ENCODE data around the gene B4GAT1. TPM values are rescaled to one million over a fixed set of nuclear protein-coding genes. Genes with fewer than 3 reads are reported as not detected.
A peak's percentile ranks its signal among the peaks of the same experiment; 100 is the strongest.
"Not testable (repeated sequence)": the region's sequence is repeated elsewhere in the genome, so short reads cannot be mapped to it uniquely, and the experiment has no call there.

The B4GAT1 gene
- total RNA-seq, 1 donor, result 25.0 TPM

DNA sequence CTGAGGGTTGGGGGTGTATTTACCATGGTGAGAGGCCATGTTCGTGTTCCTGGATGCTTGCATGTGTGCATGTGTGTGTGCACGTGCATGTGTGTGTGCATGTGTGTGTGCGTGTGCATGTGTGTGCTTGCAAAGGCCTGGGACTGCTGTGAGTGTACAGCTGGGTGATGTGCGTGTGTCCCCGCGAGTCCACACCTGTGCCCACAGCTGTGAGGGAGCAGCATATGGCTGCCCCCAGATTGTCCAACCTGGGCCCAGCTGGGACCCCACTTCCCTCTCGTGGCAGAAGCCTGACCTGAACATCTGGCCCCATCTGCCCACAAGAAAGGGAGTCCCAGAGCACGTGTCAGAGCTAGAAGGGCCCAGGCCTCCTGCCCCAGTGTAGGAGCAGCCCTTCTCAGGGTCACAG lies 22.2 kb downstream of the B4GAT1 start:
- TF ChIP-seq, protein P1, sequence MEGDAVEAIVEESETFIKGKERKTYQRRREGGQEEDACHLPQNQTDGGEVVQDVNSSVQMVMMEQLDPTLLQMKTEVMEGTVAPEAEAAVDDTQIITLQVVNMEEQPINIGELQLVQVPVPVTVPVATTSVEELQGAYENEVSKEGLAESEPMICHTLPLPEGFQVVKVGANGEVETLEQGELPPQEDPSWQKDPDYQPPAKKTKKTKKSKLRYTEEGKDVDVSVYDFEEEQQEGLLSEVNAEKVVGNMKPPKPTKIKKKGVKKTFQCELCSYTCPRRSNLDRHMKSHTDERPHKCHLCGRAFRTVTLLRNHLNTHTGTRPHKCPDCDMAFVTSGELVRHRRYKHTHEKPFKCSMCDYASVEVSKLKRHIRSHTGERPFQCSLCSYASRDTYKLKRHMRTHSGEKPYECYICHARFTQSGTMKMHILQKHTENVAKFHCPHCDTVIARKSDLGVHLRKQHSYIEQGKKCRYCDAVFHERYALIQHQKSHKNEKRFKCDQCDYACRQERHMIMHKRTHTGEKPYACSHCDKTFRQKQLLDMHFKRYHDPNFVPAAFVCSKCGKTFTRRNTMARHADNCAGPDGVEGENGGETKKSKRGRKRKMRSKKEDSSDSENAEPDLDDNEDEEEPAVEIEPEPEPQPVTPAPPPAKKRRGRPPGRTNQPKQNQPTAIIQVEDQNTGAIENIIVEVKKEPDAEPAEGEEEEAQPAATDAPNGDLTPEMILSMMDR (IDR thresholded peaks at IDR 0.05; ENCODE audit: insufficient read depth, low read depth, low read length), result no peak
- H3K4me3 ChIP-seq (ENCODE audit: low read depth, low read length), result no peak overlapping the region
- DNase-seq (ENCODE audit: low read depth), result no peak

DNA sequence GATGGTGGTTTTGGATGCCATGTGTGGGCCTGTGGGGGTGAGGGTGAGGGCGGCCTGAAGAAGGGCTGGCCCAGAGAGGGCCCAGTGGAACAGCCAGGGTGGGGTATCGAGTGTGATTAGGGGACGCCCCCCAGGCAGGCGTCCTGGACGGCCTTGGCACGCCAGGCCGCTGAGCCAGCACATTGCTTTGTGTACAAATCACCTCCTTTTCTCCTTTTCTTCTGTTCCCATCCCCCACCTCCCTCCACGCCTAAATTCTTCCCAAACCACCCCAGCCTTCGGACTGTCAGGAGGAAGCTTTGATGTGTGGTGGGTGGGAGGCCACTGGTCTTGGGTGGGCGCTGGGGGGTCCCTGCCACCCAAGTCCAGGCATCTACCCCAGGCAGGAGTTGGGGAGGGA lies 22.8 kb downstream of the B4GAT1 start:
- no peak for DNase-seq (ENCODE audit: low read depth)
- no peak overlapping the region for H3K4me3 ChIP-seq (ENCODE audit: low read depth, low read length)
- TF ChIP-seq, protein P1 (IDR thresholded peaks at IDR 0.05; ENCODE audit: insufficient read depth, low read depth, low read length), result no peak

DNA sequence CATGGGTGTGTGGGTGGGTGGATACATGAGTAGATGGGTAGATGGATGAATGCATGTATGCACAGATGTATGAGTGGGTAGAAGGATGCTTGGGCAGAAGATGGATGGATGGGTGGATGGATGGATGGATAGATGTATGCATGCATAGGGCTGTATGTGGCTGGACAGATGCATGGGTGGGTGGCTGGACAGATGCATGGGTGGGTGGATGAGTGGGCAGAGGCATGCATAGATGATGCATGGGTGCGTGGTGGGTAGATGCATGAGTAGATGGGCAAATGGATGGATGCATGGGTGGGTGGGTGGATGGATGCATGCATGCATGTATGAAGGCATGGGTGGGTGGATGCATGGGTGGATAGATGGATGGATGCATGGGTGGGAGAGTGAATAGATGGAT lies 23.7 kb downstream of the B4GAT1 start:
- no peak for DNase-seq (ENCODE audit: low read depth)
- TF ChIP-seq, protein P1 (IDR thresholded peaks at IDR 0.05; ENCODE audit: insufficient read depth, low read depth, low read length), result no peak
- no peak overlapping the region for H3K4me3 ChIP-seq (ENCODE audit: low read depth, low read length)

DNA sequence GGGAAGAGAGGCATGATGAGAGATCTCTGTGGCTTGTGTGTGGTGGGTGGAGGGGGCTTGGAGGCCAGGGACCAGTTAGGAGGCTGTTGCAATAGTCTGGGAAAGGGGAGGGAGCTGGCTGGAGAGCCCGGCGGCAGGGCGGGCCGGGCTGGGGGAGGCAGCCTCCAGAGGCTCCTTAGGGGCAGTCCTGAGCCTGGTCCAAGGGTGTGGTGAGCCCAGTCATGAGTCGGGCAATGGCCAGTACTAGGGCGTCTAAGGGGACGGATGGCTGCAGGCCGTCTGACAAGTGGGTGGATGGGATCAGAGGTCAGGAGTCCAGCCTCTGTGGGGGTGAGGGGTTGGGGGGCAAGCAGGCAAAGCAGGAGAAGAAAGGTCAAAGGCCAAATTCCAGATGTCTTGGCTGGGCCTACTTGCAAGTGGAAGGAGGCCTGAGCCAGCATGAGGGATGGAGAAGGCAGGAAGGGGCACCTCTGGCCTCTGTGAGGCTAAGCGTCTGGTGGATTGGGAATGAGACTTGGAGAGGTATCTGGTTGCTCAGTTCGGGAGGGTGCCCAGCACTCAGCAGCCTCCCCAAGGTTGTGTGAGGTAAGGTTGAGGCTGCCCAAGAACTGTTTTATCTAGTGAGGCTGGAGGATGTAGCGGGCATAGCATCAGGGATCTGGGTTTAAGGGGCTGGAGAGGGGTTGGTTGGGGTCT lies 24.5 kb downstream of the B4GAT1 start:
- DNase-seq (ENCODE audit: low read depth), result peak; percentile 81
- TF ChIP-seq, protein P1 (IDR thresholded peaks at IDR 0.05; ENCODE audit: insufficient read depth, low read depth, low read length), result no peak
- H3K4me3 ChIP-seq (ENCODE audit: low read depth, low read length), result no peak overlapping the region

DNA sequence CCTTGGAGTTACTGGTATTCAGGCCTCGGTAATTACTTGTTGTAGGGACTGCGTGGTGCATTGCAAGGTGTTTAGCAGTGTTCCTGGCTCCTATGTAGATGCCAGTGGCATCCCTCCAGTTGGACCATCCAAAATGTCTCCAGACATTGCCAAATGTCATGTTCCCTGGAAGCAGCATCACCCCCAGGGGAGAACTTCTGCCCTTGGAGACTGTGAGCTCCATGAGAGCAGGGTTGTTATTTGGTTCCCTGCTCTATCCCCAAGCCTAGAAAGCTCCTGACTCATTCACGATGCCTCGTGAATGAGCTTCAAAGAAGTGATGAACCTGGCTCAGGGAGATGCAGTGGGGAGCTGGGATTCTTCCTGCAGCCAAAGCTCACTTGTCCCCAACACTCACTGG lies 25.8 kb downstream of the B4GAT1 start:
- TF ChIP-seq, protein P1 (IDR thresholded peaks at IDR 0.05; ENCODE audit: insufficient read depth, low read depth, low read length), result no peak
- no peak overlapping the region for H3K4me3 ChIP-seq (ENCODE audit: low read depth, low read length)
- DNase-seq (ENCODE audit: low read depth), result no peak

DNA sequence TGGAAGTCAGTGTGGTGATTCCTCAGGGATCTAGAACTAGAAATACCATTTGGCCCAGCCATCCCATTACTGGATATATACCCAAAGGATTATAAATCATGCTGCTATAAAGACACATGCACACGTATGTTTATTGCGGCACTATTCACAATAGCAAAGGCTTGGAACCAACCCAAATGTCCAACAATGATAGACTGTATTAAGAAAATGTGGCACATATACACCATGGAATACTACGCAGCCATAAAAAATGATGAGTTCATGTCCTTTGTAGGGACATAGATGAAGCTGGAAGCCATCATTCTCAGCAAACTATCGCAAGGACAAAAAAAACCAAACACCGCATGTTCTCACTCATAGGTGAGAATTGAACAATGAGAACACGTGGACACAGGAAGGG lies 26.7 kb downstream of the B4GAT1 start:
- not testable (repeated sequence) for H3K4me3 ChIP-seq (ENCODE audit: low read depth, low read length); DNase-seq (ENCODE audit: low read depth)

DNA sequence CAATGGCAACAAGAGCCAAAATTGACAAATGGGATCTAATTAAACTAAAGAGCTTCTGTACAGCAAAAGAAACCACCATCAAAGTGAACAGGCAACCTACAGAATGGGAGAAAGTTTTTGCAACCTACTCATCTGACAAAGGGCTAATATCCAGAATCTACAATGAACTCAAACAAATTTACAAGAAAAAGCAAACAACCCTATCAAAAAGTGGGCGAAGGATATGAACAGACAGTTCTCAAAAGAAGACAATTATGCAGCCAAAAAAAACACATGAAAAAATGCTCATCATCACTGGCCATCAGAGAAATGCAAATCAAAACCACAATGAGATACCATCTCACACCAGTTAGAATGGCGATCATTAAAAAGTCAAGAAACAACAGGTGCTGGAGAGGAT lies 27.1 kb downstream of the B4GAT1 start:
- not testable (repeated sequence) for H3K4me3 ChIP-seq (ENCODE audit: low read depth, low read length); DNase-seq (ENCODE audit: low read depth)

DNA sequence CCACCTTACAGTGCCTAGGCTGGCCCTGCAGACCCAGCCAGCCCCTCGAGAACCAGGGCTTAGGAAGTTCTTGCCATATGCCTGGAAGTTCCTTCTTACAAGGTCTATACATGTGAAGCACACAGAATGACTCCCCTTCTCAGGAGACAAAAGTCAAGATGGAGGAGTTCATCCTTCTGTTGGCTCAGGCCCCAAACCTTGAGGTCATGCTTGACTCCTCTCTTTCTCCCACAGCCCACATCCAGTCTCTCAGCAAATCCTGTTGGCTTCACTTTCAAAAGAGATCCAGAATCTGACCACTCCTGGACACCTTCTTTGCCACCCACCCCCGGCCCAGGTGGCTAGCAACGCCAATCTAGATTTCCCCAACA lies 28.8 kb downstream of the B4GAT1 start:
- no peak overlapping the region for H3K4me3 ChIP-seq (ENCODE audit: low read depth, low read length)
- TF ChIP-seq, protein P1 (IDR thresholded peaks at IDR 0.05; ENCODE audit: insufficient read depth, low read depth, low read length), result no peak
- no peak for DNase-seq (ENCODE audit: low read depth)

Data from fibroblast of villous mesenchyme (primary cell).